Fibroblast of villous mesenchyme (primary cell): Measurements from ENCODE around the gene ETV7. TPM values are rescaled to one million over a fixed set of nuclear protein-coding genes. Genes with fewer than 3 reads are reported as not detected.
A peak's percentile ranks its signal among the peaks of the same experiment; 100 is the strongest.
"Not testable (repeated sequence)": the region's sequence is repeated elsewhere in the genome, so short reads cannot be mapped to it uniquely, and the experiment has no call there.

Source experiments
- DNase-seq: peaks from one replicate; pipeline ENCODE4 v3.0.0-alpha.2; 2010; ENCODE audit warnings: low read depth
- H3K4me3 ChIP-seq: 2 replicates; pipeline ENCODE4 v1.5.1; 2011; ENCODE audit warnings: low read depth, mild to moderate bottlenecking, low read length
- total RNA-seq: library from RNA; depleted of rRNA; stranded (reverse); fragments of >200 nt; gene quantifications from 2 replicates; pipeline ENCODE4 v1.2.3, GENCODE V29; 2012
- TF ChIP-seq, protein P1 (sequence below): IDR thresholded peaks from 2 replicates; pipeline ENCODE4 v1.5.1; 2012; ENCODE audit warnings: low read depth, mild to moderate bottlenecking, low read length; ENCODE audit not compliant: insufficient read depth

ETV7 gene
- total RNA-seq, 1 donor: 0.86 TPM

DNA sequence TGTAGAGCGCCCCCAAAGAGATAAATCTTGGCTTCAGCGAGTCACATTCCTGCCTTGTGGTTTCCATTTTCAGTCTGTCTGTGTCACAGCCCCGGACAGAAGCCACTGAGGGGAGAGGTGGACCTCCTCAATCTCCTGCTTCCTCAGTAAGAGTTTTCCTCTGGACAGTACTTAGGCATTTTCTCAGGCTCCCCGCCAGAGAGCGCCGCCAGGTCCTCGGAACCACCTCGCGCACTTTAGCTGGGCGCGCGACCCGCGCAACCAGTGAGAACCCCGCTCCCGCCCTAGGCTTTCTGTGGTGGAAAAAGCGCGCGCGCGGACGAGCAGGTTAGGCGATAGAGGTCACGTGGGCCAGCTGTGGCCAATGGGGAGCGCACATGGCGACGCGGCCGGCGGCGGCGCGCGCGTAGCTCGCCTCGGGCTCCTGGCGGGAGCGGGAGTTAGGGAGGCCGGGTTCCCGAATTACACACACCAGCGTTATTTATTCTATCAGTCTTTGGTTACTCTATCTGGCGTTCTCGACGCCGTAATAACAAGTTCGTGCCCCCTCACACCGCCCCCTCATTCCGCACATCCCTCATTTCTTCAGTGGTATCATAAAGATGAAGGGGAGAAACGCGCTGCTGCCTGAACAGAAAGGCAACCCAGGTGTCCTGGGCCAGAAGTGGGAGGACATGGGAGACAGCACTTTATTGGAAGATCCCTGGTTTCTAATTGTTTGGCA lies 35.8 kb upstream of the ETV7 start:
- peak overlapping the region; percentile 67 for H3K4me3 ChIP-seq
- TF ChIP-seq, protein P1, sequence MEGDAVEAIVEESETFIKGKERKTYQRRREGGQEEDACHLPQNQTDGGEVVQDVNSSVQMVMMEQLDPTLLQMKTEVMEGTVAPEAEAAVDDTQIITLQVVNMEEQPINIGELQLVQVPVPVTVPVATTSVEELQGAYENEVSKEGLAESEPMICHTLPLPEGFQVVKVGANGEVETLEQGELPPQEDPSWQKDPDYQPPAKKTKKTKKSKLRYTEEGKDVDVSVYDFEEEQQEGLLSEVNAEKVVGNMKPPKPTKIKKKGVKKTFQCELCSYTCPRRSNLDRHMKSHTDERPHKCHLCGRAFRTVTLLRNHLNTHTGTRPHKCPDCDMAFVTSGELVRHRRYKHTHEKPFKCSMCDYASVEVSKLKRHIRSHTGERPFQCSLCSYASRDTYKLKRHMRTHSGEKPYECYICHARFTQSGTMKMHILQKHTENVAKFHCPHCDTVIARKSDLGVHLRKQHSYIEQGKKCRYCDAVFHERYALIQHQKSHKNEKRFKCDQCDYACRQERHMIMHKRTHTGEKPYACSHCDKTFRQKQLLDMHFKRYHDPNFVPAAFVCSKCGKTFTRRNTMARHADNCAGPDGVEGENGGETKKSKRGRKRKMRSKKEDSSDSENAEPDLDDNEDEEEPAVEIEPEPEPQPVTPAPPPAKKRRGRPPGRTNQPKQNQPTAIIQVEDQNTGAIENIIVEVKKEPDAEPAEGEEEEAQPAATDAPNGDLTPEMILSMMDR: peak; percentile 72
- peak; percentile 98 for DNase-seq

DNA sequence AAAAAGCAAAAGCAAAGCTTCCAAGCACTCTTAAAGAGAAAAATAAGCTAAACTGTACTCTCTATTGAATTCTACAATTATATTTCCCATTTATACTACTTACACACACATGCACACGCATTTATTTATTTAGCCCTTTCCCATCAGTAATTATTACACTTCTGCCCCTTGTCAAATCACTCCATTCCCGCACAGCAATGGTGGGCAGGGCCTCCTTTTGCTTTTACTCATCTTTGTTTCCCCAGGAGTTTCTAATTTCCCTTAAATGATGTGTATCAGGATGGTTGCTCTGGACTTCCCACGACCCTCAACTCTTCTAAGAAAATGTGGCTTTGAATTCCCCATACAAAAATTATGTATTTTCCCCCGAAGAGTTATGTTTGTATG lies 35.2 kb upstream of the ETV7 start:
- no peak for DNase-seq
- H3K4me3 ChIP-seq: peak overlapping the region; percentile 67
- TF ChIP-seq, protein P1: no peak

GRCh38 chr6:36419310-36419709 lies 31.8 kb upstream of the ETV7 start:
- peak; percentile 11 for DNase-seq

DNA sequence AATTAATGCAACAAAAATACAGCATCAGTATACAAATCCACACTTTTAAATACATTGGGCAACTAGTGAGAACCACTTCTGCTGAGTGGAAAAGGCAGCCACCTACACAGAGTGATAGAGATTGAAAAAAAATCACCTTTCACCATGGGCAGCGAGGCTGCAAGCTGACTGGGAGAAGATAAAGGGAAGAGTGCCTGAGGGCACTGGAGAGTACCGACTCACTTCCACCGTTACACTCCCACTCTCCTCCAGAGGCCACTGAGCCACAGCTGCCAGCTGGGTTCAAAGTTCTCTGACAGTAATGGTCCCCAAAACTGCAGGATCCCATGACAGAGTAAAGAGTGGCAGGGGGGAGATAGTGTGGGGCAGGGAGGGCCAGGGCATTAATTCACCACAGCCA lies 31.1 kb upstream of the ETV7 start:
- no peak overlapping the region for H3K4me3 ChIP-seq
- TF ChIP-seq, protein P1: no peak
- no peak for DNase-seq

More at GRCh38 chr6:36419310-36419709, 31.8 kb upstream of the ETV7 start:
- TF ChIP-seq, protein P1: no peak
- no peak overlapping the region for H3K4me3 ChIP-seq

- TF ChIP-seq, protein P1: no peak
- no peak for DNase-seq
- no peak overlapping the region for H3K4me3 ChIP-seq
These were observed 27.0 kb upstream of the ETV7 start for GRCh38 chr6:36414481-36414880.

DNA sequence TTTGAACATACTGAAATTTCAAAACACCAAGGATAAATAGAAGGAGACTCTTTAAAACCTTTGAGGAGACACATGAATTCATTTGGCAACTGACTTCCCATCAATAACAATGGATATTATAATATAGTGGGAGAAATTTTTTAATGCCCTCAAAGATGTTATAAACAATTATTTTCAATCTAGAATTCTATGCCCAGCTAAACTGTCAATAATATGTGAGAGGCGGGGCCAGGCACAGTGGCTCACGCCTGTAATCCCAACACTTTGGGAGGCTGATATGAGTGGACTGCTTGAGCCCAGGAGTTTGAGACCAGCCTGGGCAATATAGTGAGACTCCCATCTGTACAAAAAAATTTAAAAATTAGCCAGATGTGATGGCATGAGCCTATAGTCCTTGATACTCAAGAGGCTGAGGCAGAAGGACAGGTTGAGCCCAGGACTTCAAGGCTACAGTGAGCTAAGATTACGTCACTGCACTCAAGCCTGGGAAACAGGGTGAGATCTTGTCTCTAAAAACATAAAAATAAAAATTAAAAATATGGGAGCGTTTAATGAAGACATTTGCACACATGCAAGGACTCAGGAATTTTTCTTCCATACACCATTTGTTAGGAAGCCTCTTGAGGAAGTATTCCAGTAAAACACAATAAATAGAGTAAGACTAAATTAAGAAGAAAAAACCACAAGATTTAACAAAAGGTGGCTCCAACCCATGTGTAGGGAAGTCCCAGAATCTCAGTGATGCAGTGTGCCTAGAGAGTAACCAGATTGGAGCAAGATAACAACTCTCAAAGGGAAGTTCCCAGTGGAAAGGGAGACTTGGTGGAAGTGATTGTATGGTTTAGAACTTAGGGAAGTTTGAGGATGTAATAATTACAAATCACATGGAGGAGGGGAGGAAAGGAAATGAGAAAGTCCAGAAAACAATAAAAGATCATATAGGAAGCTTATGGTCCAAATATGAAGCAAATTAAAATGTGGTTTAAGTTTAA lies 26.3 kb upstream of the ETV7 start:
- DNase-seq: no peak
- TF ChIP-seq, protein P1: no peak

GRCh38 chr6:36409718-36410117 lies 22.2 kb upstream of the ETV7 start:
- not testable (repeated sequence) for DNase-seq, H3K4me3 ChIP-seq

More for the DNA sequence above, 26.3 kb upstream of the ETV7 start:
- H3K4me3 ChIP-seq: no peak overlapping the region
